WTC11 (cell line): Measurements from ENCODE around the gene THSD4. TPM values are rescaled to one million over a fixed set of nuclear protein-coding genes. Genes with fewer than 3 reads are reported as not detected.

Experiments used
- ATAC-seq: fragments of 200-7000 bp; cut with Tn5 transposase; 2 replicates; pipeline ENCODE4 v1.10.0; 2021; ENCODE audit warnings: mild to moderate bottlenecking, moderate library complexity
- CTCF ChIA-PET: fragments of 300-600 bp; sonication (Branson Sonifier 250); formaldehyde crosslinking; loops from one replicate; lab custom pipeline; 2021; ENCODE audit warnings: antibody characterized with exemption; lab: Charles Lee
- POLR2A ChIA-PET: fragments of 350-600 bp; sonication (Branson Sonifier 250); formaldehyde crosslinking; loops from one replicate; lab custom pipeline; 2021; ENCODE audit warnings: antibody characterized with exemption; lab: Charles Lee
- DNase-seq: peaks from one replicate; pipeline ENCODE4 v3.0.0; 2021; ENCODE audit warnings: low spot score
- H3K27ac Mint-ChIP-seq: 2 replicates; pipeline ENCODE4 v1.8.0; 2021; ENCODE audit warnings: mixed read lengths
- H3K27me3 Mint-ChIP-seq: 2 replicates; pipeline ENCODE4 v1.8.0; 2021; ENCODE audit warnings: low read depth, mild to moderate bottlenecking, moderate library complexity, mixed read lengths
- H3K36me3 Mint-ChIP-seq: 2 replicates; pipeline ENCODE4 v1.8.0; 2021; ENCODE audit warnings: mixed read lengths
- H3K4me1 Mint-ChIP-seq: 2 replicates; pipeline ENCODE4 v1.8.0; 2022; ENCODE audit warnings: mixed read lengths
- H3K4me3 Mint-ChIP-seq: 2 replicates; pipeline ENCODE4 v1.8.0; 2021; ENCODE audit warnings: mild to moderate bottlenecking, moderate library complexity, mixed read lengths
- H3K9me3 Mint-ChIP-seq: 2 replicates; pipeline ENCODE4 v1.8.0; 2021; ENCODE audit warnings: mixed read lengths
- ATF1 ChIP-seq: sonication (generic); formaldehyde crosslinking; IDR thresholded peaks from 2 replicates; pipeline ENCODE4 v1.8.1; 2023; ENCODE audit warnings: mild to moderate bottlenecking, moderate library complexity, missing genetic modification reagents
- ATF2 ChIP-seq: sonication (generic); formaldehyde crosslinking; IDR thresholded peaks from 2 replicates; pipeline ENCODE4 v1.8.1; 2022; ENCODE audit warnings: low read depth, missing genetic modification reagents, borderline replicate concordance
- CBFB ChIP-seq: sonication (generic); formaldehyde crosslinking; IDR thresholded peaks from 2 replicates; pipeline ENCODE4 v1.8.1; 2022; ENCODE audit warnings: mild to moderate bottlenecking, low read depth, missing genetic modification reagents
- ETV6 ChIP-seq: sonication (generic); formaldehyde crosslinking; IDR thresholded peaks from 2 replicates; pipeline ENCODE4 v1.8.1; 2022; ENCODE audit warnings: mild to moderate bottlenecking, missing genetic modification reagents
- FOXK1 ChIP-seq: sonication (generic); formaldehyde crosslinking; IDR thresholded peaks from 2 replicates; pipeline ENCODE4 v1.8.0; 2022; ENCODE audit warnings: mild to moderate bottlenecking, moderate library complexity, missing genetic modification reagents
- FOXP1 ChIP-seq: sonication (generic); formaldehyde crosslinking; IDR thresholded peaks from 2 replicates; pipeline ENCODE4 v1.8.0; 2022; ENCODE audit warnings: missing genetic modification reagents, mild to moderate bottlenecking, moderate library complexity, borderline replicate concordance
- GTF2I ChIP-seq: fragments of 250-450 bp; sonication (Bioruptor Pico); conservative IDR thresholded peaks from 2 replicates; pipeline ENCODE4 v1.4.0; 2021; ENCODE audit warnings: mild to moderate bottlenecking
- KAT7 ChIP-seq: sonication (generic); formaldehyde crosslinking; IDR thresholded peaks from 2 replicates; pipeline ENCODE4 v1.8.1; 2023; ENCODE audit warnings: missing genetic modification reagents, mild to moderate bottlenecking, borderline replicate concordance
- MAX ChIP-seq: sonication (generic); formaldehyde crosslinking; IDR thresholded peaks from 2 replicates; pipeline ENCODE4 v1.8.0; 2022; ENCODE audit warnings: mild to moderate bottlenecking, missing genetic modification reagents
- MYBL2 ChIP-seq: sonication (generic); formaldehyde crosslinking; IDR thresholded peaks from 2 replicates; pipeline ENCODE4 v1.8.1; 2023; ENCODE audit warnings: mild to moderate bottlenecking, moderate library complexity, missing genetic modification reagents
- NFE2L1 ChIP-seq: sonication (generic); formaldehyde crosslinking; IDR thresholded peaks from 2 replicates; pipeline ENCODE4 v1.8.1; 2023; ENCODE audit warnings: missing genetic modification reagents
- NR2C2 ChIP-seq: sonication (generic); formaldehyde crosslinking; IDR thresholded peaks from 2 replicates; pipeline ENCODE4 v1.8.0; 2022; ENCODE audit warnings: mild to moderate bottlenecking, missing genetic modification reagents
- RORB ChIP-seq: fragments of 250-450 bp; sonication (Bioruptor Pico); IDR thresholded peaks from 2 replicates; pipeline ENCODE4 v1.9.0; 2021; ENCODE audit warnings: mild to moderate bottlenecking
- SMAD4 ChIP-seq: sonication (generic); formaldehyde crosslinking; IDR thresholded peaks from 2 replicates; pipeline ENCODE4 v1.8.0; 2022; ENCODE audit warnings: mild to moderate bottlenecking, missing genetic modification reagents
- SOX15 ChIP-seq: fragments of 250-450 bp; sonication (Bioruptor Pico); IDR thresholded peaks from 2 replicates; pipeline ENCODE4 v1.9.0; 2021; ENCODE audit warnings: mild to moderate bottlenecking
- SP1 ChIP-seq: sonication (generic); formaldehyde crosslinking; conservative IDR thresholded peaks from 2 replicates; pipeline ENCODE4 v1.8.1; 2022; ENCODE audit warnings: missing genetic modification reagents
- TCF7 ChIP-seq: sonication (generic); formaldehyde crosslinking; IDR thresholded peaks from 2 replicates; pipeline ENCODE4 v1.8.0; 2022; ENCODE audit warnings: mild to moderate bottlenecking, low read depth, missing genetic modification reagents, moderate library complexity
- TP53 ChIP-seq: sonication (generic); formaldehyde crosslinking; IDR thresholded peaks from 2 replicates; pipeline ENCODE4 v1.8.1; 2023; ENCODE audit warnings: mild to moderate bottlenecking, missing genetic modification reagents
- ZNF121 ChIP-seq: sonication (generic); formaldehyde crosslinking; IDR thresholded peaks from 2 replicates; pipeline ENCODE4 v1.8.0; 2023; ENCODE audit warnings: missing genetic modification reagents
- ZNF416 ChIP-seq: fragments of 250-450 bp; sonication (Bioruptor Pico); IDR thresholded peaks from 2 replicates; pipeline ENCODE4 v1.9.0; 2021; ENCODE audit warnings: mild to moderate bottlenecking, inconsistent platforms
- ZNF532 ChIP-seq: fragments of 250-450 bp; sonication (Bioruptor Pico); IDR thresholded peaks from 2 replicates; pipeline ENCODE4 v1.9.0; 2021; ENCODE audit warnings: mild to moderate bottlenecking, borderline replicate concordance
- ZNF671 ChIP-seq: fragments of 250-450 bp; sonication (Bioruptor Pico); IDR thresholded peaks from 2 replicates; pipeline ENCODE4 v1.8.0; 2021; ENCODE audit warnings: mild to moderate bottlenecking
- total RNA-seq: library from RNA; stranded (reverse); gene quantifications from 3 replicates; pipeline ENCODE4 v1.2.3, GENCODE V29; 2021
- TF ChIP-seq, protein P1 (sequence below): fragments of 250-450 bp; sonication (Bioruptor Pico); IDR thresholded peaks from 2 replicates; pipeline ENCODE4 v1.8.0; 2021; ENCODE audit warnings: mild to moderate bottlenecking
- TF ChIP-seq, protein P2 (sequence below): sonication (generic); formaldehyde crosslinking; conservative IDR thresholded peaks from 2 replicates; pipeline ENCODE4 v1.8.1; 2023; ENCODE audit warnings: mild to moderate bottlenecking, low read depth, missing genetic modification reagents, moderate library complexity

The THSD4 gene
- total RNA-seq, 1 experiment from 2014 or later, result 7.8 TPM

- TF ChIP-seq SOX15 (no peak), CBFB (CRISPR knock-in tag) (no peak), GTF2I (CRISPR knock-in tag) (no peak), KAT7 (CRISPR knock-in tag) (no peak), NFE2L1 (CRISPR knock-in tag) (no peak)
- no peaks in the 10 kb centered on the region for H3K36me3 Mint-ChIP-seq
- no peak overlapping the region for H3K27ac Mint-ChIP-seq
- H3K4me1 Mint-ChIP-seq, result peaks cover 21% of the 10 kb centered on the region
- H3K9me3 Mint-ChIP-seq, result 0 out of 2 replicates have a peak, but pooled peaks cover 5% of the 10 kb centered on the region
- ATAC-seq, result no peak
- H3K4me3 Mint-ChIP-seq, result no peak overlapping the region
- no peaks in the 10 kb centered on the region for H3K27me3 Mint-ChIP-seq
- ChIA-PET POLR2A (no interaction called here), CTCF (no interaction called here)
- DNase-seq, result no peak
Observed at GRCh38 chr15:71543413-71543812, 428.1 kb downstream of the THSD4 start.

DNA sequence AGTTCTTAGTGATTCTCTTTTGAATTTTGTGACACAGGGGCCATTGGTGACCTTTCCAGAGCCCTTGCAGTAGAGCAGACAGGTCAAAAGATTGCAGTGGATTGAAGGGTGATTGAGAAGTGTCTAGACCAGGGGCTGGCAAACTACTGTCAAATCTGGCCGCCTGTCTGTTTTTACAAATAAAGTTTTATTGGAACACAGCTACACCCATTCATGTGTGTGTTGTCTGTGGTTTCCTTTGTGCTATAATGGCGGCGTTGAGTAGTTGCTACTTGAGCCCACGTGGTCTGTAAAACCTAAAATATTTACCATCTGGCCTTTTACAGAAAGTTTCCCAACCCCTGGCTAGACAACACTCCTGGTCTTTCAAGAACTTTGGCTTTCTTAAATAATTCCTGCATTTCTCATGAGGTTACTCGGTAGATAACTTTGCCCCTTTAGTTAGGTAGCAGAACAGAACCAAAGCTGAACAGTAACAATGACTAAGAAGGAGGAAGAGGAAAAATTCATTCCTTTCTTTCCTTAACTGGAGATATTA lies 430.0 kb downstream of the THSD4 start:
- no peak for DNase-seq
- POLR2A ChIA-PET, result no interaction called here
- H3K36me3 Mint-ChIP-seq, result no peaks in the 10 kb centered on the region
- TF ChIP-seq SMAD4 (CRISPR knock-in tag) (no peak), MYBL2 (CRISPR knock-in tag) (no peak), TP53 (CRISPR knock-in tag) (no peak), FOXK1 (no peak), FOXP1 (no peak), ATF1 (CRISPR knock-in tag) (no peak)
- TF ChIP-seq, all 79 proteins: peak for 0
- CTCF ChIA-PET, result no interaction called here
- no peak overlapping the region for H3K27ac Mint-ChIP-seq
- no peak for ATAC-seq
- H3K4me1 Mint-ChIP-seq, result peaks cover 15% of the 10 kb centered on the region
- no peak overlapping the region for H3K4me3 Mint-ChIP-seq
- no peaks in the 10 kb centered on the region for H3K27me3 Mint-ChIP-seq
- H3K9me3 Mint-ChIP-seq, result 0 out of 2 replicates have a peak, but pooled peaks cover 5% of the 10 kb centered on the region

GRCh38 chr15:71545923-71546322 lies 430.7 kb downstream of the THSD4 start:
- ATAC-seq, result no peak
- H3K27ac Mint-ChIP-seq, result no peak overlapping the region
- ChIA-PET POLR2A (no interaction called here), CTCF (no interaction called here)
- TF ChIP-seq ZNF671 (CRISPR knock-in tag) (no peak), KAT7 (CRISPR knock-in tag) (no peak), SP1 (CRISPR knock-in tag) (no peak), ATF2 (CRISPR knock-in tag) (no peak), ZNF121 (no peak), TCF7 (CRISPR knock-in tag) (no peak), ZNF532 (CRISPR knock-in tag) (no peak), ZNF416 (CRISPR knock-in tag) (no peak), RORB (CRISPR knock-in tag) (no peak), MAX (CRISPR knock-in tag) (no peak), ETV6 (no peak), NR2C2 (no peak)
- TF ChIP-seq, protein P1, sequence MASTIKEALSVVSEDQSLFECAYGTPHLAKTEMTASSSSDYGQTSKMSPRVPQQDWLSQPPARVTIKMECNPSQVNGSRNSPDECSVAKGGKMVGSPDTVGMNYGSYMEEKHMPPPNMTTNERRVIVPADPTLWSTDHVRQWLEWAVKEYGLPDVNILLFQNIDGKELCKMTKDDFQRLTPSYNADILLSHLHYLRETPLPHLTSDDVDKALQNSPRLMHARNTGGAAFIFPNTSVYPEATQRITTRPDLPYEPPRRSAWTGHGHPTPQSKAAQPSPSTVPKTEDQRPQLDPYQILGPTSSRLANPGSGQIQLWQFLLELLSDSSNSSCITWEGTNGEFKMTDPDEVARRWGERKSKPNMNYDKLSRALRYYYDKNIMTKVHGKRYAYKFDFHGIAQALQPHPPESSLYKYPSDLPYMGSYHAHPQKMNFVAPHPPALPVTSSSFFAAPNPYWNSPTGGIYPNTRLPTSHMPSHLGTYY, result no peak
- TF ChIP-seq, protein P2, sequence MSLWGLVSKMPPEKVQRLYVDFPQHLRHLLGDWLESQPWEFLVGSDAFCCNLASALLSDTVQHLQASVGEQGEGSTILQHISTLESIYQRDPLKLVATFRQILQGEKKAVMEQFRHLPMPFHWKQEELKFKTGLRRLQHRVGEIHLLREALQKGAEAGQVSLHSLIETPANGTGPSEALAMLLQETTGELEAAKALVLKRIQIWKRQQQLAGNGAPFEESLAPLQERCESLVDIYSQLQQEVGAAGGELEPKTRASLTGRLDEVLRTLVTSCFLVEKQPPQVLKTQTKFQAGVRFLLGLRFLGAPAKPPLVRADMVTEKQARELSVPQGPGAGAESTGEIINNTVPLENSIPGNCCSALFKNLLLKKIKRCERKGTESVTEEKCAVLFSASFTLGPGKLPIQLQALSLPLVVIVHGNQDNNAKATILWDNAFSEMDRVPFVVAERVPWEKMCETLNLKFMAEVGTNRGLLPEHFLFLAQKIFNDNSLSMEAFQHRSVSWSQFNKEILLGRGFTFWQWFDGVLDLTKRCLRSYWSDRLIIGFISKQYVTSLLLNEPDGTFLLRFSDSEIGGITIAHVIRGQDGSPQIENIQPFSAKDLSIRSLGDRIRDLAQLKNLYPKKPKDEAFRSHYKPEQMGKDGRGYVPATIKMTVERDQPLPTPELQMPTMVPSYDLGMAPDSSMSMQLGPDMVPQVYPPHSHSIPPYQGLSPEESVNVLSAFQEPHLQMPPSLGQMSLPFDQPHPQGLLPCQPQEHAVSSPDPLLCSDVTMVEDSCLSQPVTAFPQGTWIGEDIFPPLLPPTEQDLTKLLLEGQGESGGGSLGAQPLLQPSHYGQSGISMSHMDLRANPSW (CRISPR knock-in tag), result no peak
- no peak overlapping the region for H3K4me3 Mint-ChIP-seq
- peaks cover 15% of the 10 kb centered on the region for H3K4me1 Mint-ChIP-seq
- H3K36me3 Mint-ChIP-seq, result no peaks in the 10 kb centered on the region
- H3K27me3 Mint-ChIP-seq, result no peaks in the 10 kb centered on the region
- H3K9me3 Mint-ChIP-seq, result 0 out of 2 replicates have a peak, but pooled peaks cover 5% of the 10 kb centered on the region
- no peak for DNase-seq
